NCI-H748 (cell line): Measurements from ENCODE around the gene THRA.

Experiments used
- DNase-seq: peaks from one replicate; lab custom pipeline; 2025; ENCODE audit not compliant: unreplicated experiment; lab: John Stamatoyannopoulos, UW

THRA gene

GRCh38 chr17:40098846-40099618, 36.3 kb downstream of the THRA start:
- DNase-seq, result peak; percentile 95

- peak; percentile 42 for DNase-seq
Measured at GRCh38 chr17:40099619-40100418, 37.1 kb downstream of the THRA start.

DNA sequence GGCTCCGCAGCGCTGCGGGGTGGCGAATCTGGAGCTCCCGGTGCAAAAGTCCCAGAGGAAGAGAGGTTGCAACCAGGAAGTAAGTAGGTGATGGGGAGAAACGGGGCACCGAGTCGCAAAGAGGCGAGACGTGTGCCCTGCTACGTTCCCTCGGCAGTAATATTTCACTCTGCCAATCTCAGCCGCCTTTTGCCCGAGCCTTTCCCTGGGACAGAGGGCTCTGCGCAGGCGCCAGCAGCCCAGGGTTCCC, 37.6 kb downstream of the THRA start, which contains the start of gene NR1D1:
Gene NR1D1, minus strand, starts transcription at position 171 of the 250 bp plus-strand sequence. CDS start 495 bp downstream, outside the sequence.
- DNase-seq, result no peak

DNA sequence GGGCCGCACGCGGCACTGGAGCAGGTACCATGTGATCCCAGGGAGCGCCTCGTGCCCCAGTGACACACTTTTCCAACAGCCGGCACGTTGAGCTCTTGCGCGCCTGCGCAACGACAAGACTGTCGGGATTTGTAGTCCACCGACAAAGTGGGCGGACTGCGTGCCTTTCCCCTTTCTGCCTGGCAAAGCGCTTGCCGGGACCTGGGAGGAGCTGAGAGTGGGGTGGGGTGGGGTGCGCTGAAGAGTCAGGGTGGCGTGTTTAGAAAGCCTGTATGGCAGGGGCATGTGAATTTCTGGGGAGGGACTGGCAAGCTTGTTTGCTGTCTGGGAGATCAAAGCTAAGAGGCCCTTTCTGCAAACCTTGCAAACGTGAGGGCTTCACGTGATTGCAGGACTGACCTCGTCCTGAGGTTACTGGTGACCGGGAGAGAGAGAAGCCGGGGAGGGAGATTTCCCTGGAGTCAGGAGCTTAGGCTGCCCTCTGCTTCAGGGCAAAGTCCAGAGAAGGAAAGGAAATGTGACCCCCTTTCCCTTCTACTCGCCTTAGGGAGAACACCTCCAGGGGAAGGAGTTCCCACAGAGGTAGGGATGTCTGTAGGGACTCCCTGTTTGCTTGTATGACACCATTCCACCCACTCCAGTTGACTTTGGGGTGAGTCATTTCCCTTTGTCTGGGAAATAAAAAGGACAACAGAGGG, 38.1 kb downstream of the THRA start:
- DNase-seq, result peak; percentile 96

DNA sequence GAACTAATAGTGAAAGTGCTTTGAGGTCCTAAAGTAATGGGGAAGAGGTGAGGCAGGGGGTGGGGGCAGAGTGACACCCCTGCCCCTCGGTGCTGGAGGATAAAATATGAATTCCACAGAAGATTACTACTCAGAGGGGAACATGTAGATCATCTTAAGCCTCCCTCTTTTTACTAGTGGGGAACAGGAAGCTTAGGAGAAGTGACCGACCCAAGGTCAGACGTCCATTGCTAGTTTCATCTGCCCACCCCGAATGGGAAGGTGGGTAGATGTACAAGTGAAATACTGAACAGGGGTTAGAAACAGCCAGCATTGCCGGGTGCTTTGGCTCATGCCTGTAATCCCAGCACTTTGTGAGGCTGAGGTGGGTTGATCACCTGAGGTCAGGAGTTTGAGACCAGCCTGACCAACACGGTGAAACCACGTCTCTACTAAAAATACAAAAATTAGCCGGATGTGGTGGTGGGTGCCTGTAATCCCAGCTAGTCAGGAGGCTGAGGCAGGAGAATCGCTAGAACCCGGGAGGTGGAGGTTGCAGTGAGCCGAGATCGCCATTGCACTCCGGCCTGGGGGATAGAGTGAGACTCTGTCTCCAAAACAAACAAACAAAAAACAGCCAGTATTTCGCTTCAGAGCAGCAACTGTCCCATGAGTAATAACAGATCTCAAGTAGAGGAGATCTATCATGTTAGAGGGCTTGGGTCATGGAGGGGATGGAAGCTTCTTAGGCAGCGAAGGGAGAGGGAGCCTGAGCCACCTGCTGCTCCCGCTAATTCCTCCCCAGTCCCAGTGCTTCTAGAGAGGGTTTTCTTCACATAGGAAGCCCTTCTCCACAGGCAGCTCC, 38.8 kb downstream of the THRA start:
- no peak for DNase-seq

- no peak for DNase-seq
Measured at GRCh38 chr17:40103071-40103661, 40.4 kb downstream of the THRA start.

GRCh38 chr17:40103688-40104087, 40.9 kb downstream of the THRA start:
- DNase-seq, result no peak

GRCh38 chr17:40104594-40105486, 42.1 kb downstream of the THRA start:
- DNase-seq, result no peak

- DNase-seq, result no peak
Measured at GRCh38 chr17:40105861-40106759, 43.3 kb downstream of the THRA start.

DNA sequence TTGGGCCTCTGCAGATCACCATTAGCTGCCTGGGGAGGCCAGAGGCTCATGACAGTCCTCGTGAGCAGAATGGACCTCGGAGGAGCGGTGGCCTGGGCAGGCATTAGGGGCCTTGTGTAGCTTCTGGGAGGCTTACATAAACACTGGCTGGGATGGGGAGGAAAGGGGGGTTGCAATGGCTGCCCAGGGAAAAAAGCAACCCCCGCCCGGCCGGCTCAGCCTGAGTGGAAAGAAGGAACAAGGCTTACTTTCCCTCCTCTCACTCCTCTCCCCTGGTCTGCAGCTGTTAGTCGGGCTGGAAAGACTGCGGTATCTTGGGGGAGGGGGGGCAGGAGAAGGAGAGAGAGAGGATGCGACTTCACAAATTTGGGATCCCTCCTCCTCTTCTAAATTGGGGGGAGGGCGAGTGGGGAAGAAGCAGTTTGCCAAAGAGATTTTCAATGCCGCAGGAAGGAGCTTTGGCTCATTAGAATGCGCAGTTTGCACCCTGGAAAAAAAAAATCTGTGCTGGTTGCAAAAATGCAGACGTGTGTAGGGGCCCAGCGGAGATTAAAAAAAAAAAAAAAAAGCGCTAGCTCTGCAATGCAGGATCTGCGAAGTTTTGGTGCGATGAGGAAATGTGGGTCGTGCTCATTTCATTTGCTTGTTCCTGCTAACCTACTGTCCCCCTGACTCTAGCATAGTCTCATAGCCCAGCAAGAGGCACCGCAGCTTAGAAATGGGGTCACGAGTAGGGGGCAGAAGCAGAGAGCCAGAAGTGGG, 44.2 kb downstream of the THRA start:
- DNase-seq, result no peak

- DNase-seq, result no peak
Measured at GRCh38 chr17:40107522-40108174, 44.9 kb downstream of the THRA start.

DNA sequence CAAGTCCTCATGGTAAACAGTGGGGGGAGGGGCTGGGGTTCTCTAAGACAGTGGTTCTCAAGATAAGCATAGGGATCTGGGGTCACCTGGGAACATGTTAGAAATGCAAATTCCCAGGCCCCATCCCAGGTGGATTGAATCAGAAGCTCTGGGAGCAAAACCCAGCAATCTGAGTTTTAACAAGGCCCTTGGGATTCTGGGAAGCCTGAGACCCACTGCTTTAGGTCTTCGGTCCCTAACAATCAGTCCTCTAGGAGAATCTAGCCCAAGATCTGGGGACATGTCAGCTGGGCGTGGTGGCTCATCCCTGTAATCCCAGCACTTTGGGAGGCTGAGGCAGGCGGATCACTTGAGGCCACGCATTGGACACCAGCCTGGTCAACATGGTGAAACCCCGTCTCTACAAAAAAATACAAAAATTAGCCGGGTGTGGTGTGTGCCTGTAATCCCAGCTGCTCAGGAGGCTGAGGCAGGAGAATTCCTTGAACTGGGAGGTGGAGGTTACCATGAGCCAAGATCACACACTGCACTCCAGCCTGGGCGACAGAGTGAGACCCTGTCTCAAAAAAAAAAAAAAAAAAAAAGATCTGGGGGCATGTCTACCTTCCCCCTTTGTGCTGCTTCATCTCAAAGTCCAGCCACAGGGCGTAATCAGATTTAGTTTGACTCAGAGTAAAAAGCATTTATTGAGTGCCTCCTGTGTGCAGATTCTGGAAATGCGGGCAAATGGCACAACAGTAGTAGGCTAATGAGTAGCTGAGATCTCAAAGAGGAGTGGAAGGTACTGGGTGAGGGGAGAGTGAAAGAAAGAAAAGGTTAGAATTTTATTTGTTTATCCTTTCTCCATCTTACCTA, 46.4 kb downstream of the THRA start:
- no peak for DNase-seq

DNA sequence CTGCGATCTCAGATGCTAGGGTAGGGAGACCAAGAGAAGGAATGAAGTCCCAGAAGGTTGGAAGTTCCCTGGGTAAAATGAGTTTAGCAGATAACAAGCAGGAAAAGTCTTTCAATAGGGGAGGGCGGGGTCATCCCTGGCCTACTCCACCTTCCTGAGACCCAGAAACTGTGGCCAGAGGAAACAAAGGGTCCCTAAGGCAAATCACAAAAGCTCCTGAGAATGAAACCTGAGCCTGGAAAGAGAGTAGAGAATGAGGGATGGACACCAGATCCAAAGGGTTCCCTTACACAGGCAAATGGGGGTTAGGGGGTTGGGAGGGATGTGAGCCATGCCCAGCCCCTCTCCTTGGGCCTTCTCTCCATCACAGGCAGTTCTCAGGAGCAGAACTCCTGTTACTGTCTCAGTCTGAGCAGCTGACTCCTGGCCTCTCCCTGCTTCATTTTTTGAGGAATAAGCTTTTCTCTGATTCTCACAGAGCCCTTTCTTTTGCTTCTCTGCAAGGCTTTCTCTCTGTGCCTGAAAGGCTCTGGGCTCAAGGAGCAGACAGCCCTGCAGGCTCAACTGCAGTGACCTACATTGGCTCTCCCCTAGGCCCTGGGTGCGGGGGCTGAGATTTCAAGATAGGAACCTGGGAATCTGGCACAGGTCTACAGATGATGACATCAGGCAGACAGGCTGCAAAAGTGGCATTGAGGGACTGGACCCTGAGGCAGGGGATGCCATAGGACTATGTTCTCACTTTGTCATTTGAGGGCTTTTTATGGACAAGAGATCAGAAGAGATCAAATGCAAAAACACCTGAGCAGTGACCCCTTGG, 47.5 kb downstream of the THRA start:
- DNase-seq, result no peak

DNA sequence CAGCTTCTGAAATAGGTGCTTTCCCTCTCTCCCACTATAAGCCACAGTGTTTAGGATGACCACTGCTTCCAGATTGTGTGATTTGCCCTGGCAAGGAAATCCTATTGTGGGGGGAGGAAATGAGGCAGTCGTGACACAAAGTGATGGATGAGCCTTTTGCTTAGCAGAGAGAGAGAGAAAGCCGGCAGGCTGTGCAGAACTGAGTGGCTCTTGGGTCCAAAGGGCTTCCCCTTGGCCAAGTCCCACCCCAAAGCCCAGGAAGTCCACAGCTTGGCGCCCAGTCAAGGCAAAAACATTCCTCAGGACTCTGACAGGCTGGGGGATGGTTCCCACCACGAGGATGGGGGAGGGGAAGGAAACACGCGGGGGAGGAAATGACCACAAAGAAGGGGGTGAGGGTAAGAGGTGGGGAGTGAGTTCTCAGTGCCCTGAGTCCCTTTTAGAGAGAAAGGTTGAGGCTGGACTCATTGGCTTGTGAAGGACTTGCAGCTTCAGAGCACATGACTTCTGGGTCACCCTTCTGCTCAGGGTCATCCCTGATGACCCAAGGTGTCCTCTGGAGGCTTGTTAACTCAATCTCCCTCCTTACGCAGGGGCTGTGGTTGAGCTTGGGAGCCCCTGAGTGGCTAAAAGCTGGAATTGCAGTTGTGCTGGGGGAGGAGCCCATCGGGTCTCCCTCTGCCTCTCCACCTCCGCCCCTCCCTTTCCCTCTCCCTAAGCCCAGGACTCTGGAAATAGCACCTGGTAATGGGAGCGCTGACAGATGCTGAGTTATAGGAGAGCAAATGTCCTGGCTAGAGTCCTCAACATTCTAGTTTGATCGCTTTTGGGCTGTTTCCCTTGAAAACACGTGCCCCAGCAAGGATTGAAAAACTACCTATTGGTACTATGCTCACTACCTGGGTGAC, 48.7 kb downstream of the THRA start:
- peak; percentile 89 for DNase-seq
